NCI-H128 (cell line): ENCODE data around the gene VPS37C.

Experiments
- DNase-seq: peaks from one replicate; lab custom pipeline; 2025; ENCODE audit not compliant: unreplicated experiment; lab: John Stamatoyannopoulos, UW

Gene VPS37C

GRCh38 chr11:61119571-61119970 lies 41.7 kb downstream of the VPS37C start:
- no peak for DNase-seq

GRCh38 chr11:61119055-61119454 lies 42.2 kb downstream of the VPS37C start:
- DNase-seq, result no peak

- DNase-seq, result no peak
These were observed 42.8 kb downstream of the VPS37C start for GRCh38 chr11:61118406-61118805.

- no peak for DNase-seq
These were observed 43.2 kb downstream of the VPS37C start for GRCh38 chr11:61118004-61118403.

- no peak for DNase-seq
These were observed 44.1 kb downstream of the VPS37C start for GRCh38 chr11:61117168-61117520.

GRCh38 chr11:61116426-61117167 lies 44.6 kb downstream of the VPS37C start:
- DNase-seq, result no peak

GRCh38 chr11:61115498-61116224 lies 45.6 kb downstream of the VPS37C start:
- DNase-seq, result no peak

GRCh38 chr11:61114913-61115312 lies 46.3 kb downstream of the VPS37C start:
- no peak for DNase-seq

- no peak for DNase-seq
These were observed 48.0 kb downstream of the VPS37C start for GRCh38 chr11:61113201-61113600.

GRCh38 chr11:61112575-61112974 lies 48.7 kb downstream of the VPS37C start:
- DNase-seq, result no peak

GRCh38 chr11:61111786-61112517 lies 49.3 kb downstream of the VPS37C start:
- no peak for DNase-seq

- no peak for DNase-seq
These were observed 50.2 kb downstream of the VPS37C start for GRCh38 chr11:61111050-61111435.

GRCh38 chr11:61110255-61111049 lies 50.8 kb downstream of the VPS37C start:
- DNase-seq, result no peak

GRCh38 chr11:61109671-61110070 lies 51.6 kb downstream of the VPS37C start:
- DNase-seq, result no peak

- no peak for DNase-seq
These were observed 52.2 kb downstream of the VPS37C start for GRCh38 chr11:61108847-61109585.

GRCh38 chr11:61107888-61108287 lies 53.3 kb downstream of the VPS37C start:
- DNase-seq, result no peak

GRCh38 chr11:61106894-61107470 lies 54.2 kb downstream of the VPS37C start:
- DNase-seq, result no peak

GRCh38 chr11:61106296-61106695 lies 54.9 kb downstream of the VPS37C start:
- DNase-seq, result no peak

GRCh38 chr11:61104963-61105362 lies 56.3 kb downstream of the VPS37C start:
- DNase-seq, result no peak

- no peak for DNase-seq
These were observed 57.3 kb downstream of the VPS37C start for GRCh38 chr11:61103851-61104423.
